DMS153 treated with DMSO at 0.1 percent for 48 hours (cell line): ENCODE data around the gene ANKS1B.
A peak's percentile ranks its signal among the peaks of the same experiment; 100 is the strongest.
"Not testable (repeated sequence)": the region's sequence is repeated elsewhere in the genome, so short reads cannot be mapped to it uniquely, and the experiment has no call there.

Experiments
- DNase-seq: peaks from one replicate; lab custom pipeline; 2025; ENCODE audit not compliant: unreplicated experiment; lab: John Stamatoyannopoulos, UW

The ANKS1B gene

DNA sequence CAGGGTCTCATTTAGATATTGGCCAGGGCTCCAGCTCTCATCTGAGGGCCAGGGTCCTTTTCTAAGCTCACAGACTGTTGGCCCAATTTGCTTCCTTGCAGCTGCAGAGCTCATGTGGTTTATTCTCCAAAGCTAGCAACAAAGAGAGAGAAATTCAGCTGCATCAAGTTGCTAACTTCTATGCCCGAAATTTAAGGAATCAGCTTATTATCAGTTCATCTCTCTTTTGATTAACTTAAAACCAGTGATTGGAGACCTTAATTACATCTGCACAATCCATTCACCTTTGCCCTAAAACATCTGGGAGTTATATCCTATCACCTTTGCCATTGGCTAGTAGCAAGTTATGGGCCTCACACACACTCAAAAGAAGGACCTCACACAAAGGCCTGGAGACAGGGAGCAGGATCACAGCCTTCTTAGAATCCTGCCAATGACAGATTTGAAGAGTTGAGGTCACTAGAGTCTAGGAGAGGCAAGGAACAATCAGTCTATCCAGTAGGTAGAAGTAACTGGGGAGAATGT is 596.0 kb downstream of the ANKS1B start:
- DNase-seq, result no peak

DNA sequence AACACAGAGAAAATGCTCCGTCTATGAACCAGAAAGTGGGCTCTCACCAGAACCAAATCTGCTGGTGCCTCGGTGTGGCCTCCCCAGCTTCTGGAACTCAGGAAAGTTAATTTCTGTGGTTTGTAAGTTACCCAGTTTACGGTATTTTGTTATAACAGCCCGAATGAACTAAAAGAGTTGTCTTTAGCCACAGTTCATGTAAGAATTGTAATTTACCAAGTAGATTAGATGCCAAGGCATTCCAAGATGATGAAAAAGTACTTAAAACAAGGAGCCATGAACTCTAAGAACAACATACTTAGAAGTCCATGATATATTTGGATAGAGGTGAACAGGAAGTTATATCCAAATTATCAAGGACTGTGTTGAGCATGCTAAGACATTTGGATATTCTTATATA is 597.1 kb downstream of the ANKS1B start:
- DNase-seq, result no peak

GRCh38 chr12:99386907-99387306 is 597.8 kb downstream of the ANKS1B start:
- DNase-seq, result peak; percentile 9

- no peak for DNase-seq
Observed at GRCh38 chr12:99383258-99383657, 601.5 kb downstream of the ANKS1B start.

DNA sequence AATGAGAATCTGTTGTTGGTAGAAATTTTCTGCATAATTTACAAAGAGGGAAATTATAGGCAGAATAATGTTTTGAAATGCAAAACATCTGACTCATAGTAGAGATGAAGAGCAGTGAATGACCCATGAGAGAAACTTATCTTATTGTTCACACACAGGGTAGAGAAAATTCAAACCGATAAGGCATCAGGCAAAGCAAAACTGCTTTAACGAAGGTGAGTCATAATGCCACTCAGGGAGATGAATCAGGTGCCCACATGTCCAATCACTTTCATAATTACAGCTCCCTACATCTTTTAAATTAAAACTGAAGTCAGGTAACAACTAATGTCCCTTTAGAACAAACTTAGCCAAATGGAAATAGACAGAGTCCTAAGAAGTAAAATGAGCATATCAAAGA is 602.7 kb downstream of the ANKS1B start:
- no peak for DNase-seq

DNA sequence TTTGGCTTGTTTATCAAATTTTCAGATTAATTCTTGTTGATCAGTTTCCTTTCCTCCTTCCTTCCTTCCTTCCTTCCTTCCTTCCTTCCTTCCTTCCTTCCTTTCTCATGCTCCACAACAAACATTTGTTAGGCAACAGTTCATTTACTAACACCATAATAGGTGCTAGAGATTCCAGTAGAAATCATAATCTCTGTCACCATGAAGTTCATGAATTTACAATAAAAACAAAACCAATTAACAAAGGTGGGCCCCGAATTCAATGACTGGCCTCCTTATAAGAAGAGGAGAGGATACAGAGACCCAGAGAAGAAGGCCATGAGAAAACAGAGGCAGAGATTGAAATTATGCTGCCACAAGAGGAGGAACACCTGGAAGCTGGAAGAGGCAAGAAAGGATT is 604.0 kb downstream of the ANKS1B start:
- DNase-seq, result no peak

DNA sequence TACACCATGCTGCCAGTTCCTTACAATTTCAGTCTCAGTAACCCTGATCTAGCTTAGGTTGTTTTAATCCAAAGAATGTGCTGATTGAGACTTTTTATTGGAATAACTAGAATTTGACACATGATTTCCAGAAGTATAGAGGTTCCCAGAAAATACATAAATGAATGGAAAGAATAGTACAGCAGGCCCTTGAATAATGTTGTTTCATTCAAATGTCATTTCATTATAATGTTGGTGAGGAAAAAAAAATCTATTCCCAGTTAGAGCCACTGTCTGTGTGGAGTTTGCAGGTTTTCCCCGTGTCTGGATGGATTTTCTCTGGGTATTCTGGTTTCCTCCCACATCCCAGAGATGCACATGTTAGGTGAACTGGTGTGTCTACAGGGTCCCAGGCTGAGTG is 610.7 kb downstream of the ANKS1B start:
- DNase-seq, result no peak

- no peak for DNase-seq
Observed at GRCh38 chr12:99372257-99372920, 612.3 kb downstream of the ANKS1B start.

DNA sequence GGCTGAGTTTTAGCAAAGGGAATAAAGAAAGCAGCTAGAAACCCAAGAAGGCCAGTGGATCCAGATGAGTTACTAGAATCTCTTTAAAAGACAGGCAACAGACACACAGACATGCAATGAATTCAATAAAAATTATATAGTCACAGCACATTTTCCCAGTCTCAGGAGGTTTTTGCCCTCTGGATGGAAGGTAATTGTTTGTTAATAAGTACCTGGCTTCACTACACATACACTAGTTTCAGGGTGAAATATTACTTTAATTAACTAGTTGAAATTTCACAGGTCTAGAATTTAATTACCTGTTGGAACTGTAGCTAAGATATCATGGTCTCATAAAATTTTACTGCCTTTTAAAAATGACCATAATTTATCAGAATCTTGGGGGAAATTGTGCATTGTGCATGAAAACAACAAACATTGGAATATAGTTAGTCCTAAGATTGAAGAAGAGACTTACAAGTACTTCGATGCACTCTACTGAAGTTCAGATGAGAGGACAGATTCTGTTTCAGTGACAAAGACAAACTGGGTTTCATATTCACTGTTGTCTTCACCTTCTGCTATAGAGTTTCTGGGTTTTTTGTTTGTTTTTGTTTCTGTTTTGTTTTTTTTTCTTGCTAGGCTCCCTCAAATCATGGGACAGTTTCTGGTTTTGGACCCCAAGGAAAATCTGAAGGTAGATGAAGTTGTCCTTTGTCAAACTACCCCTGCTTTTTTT is 614.2 kb downstream of the ANKS1B start:
- no peak for DNase-seq

DNA sequence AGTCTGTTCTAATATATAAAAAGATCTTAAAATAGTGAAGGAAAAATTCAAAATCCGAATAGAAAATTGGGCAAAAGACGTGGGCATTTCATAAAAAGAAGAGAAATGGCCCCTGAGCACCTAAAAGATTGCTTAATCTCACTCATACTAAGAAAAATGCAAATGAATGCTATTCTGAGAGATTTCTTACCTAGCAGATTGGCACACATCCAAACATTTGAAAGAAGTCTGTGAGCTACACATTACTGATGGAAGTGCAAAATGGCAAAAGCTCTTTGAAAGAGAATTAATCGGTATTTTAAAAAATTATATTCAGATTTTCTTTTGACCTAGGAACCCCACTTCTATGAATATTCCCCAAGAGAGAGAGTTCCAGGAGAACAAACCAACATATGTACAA is 617.6 kb downstream of the ANKS1B start:
- DNase-seq, result no peak

- no peak for DNase-seq
Observed at GRCh38 chr12:99352269-99352668, 632.5 kb downstream of the ANKS1B start.

DNA sequence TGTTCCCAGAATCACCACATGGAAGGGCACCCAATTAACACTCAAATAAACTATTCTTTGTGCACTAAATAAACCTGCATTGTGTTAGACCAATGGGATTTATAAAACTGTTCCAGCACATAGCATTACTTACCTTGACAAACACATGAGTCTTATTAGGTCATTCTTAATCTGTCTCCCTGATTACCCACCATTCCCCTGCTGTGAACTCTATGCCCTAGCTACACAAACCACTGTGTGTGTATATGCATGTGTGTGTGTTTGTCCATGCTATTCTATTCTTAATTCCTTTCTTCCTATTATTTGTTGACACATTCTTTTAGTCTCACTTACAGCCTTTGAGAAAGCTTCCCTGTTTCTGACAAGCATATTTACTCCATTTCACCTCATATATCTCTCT is 640.8 kb downstream of the ANKS1B start:
- no peak for DNase-seq

- DNase-seq, result no peak
Observed at GRCh38 chr12:99339663-99340062, 645.1 kb downstream of the ANKS1B start.

- no peak for DNase-seq
Observed at GRCh38 chr12:99334285-99335056, 650.3 kb downstream of the ANKS1B start.

DNA sequence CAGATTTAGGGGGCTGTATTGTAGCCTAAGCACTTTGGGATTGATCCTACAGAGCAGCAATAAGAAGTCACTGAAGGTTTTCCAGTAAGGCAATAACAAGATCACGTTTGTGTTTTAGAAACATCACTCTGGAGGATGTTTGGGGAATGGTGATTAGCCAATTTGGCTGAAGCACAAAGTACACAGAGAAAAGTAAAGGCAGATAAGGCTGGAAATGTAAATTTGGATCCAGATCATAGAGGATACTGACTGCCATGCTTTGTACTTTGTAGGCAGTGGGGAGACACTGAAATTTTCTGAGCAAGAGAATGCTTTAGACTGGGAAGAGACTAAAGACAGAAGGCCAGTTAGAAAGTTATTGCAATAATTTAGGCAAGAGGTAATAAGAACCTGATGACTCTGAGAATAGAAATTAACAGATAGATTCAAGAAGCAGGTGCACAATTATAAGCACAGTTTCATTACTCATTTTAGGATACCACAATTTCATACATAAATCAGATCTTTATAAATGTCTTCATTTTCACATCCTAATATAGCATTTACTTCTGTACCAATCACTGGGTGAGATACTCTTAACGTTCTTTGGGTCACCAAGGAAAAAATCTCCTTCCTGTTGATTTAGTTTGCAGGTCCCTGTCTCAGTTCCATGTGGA is 651.7 kb downstream of the ANKS1B start:
- DNase-seq, result no peak

DNA sequence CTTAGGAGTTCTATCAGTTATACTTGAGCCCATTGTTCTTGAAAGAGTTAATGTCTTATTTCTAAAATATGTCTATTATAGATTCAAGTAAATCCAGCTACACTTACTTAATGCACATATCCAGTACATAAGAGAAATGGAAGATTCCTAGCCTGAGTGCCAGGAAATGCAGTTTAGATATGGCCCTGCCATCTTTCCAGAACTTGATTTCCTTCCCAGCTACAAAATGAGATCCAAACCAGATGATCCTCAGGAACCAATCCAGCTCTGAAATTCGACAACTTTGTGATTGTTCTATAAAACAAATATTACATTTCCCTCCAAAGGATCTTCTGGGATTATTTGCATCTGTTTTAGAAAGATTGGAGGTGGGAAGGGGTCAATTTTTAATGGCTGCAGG is 654.5 kb downstream of the ANKS1B start:
- DNase-seq, result no peak

DNA sequence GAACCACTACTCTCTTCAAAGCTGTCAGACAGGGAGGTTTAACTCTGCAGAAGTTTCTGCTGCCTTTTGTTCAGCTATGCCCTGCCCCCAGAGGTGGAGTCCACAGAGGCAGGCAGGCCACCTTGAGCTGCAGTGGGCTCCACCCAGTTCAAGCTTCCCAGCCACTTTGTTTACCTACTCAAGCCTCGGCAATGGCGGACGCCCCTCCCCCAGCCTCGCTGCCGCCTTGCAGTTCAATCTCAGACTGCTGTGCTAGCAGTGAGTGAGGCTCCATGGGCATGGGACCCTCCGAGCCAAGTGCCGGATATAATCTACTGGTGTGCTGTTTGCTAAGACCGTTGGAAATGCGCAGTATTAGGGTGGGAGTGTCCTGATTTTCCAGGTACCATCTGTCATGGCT is 663.5 kb downstream of the ANKS1B start:
- DNase-seq, result not testable (repeated sequence)

- DNase-seq, result no peak
Observed at GRCh38 chr12:99311373-99311772, 673.4 kb downstream of the ANKS1B start.

DNA sequence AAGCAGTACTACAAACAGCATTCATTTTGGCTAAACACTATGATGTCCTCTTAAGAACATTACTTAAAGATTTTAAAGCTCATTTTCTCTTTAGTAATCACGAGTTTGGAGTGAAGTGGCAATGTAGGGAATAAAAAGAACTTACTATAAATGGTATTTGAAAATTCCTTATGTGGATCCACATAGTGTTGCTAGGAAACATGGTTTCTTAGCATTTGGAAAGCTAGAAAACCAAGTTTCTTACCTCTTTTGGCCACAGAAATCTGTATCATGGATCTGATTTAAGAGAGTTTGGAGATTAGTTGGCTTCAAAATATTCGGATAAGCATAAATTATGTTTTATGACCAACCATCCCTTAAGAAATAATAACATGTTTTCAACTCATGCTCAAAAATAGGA is 674.9 kb downstream of the ANKS1B start:
- no peak for DNase-seq

GRCh38 chr12:99302874-99303273 is 681.9 kb downstream of the ANKS1B start:
- no peak for DNase-seq

- no peak for DNase-seq
Observed at GRCh38 chr12:99287136-99287535, 697.6 kb downstream of the ANKS1B start.
